Natural killer cell (primary cell): ENCODE results near the gene ATP13A3. TPM values are rescaled to one million over a fixed set of nuclear protein-coding genes. Genes with fewer than 3 reads are reported as not detected.

Experiments
- ATAC-seq, 3 donors: fragments of 150-1000 bp in 2 of 3; fragments of 200-7000 bp in 1 of 3; cut with Tn5 transposase; 1 replicate in 1 of 3; 2 replicates in 2 of 3; pipeline ENCODE4 v1.10.0; 2021; ENCODE audit warnings: mild to moderate bottlenecking in 2 of 3, moderate library complexity in 2 of 3
- DNase-seq, 2 donors: peaks; one replicate each; pipeline versions ENCODE4 v3.0.0 to v3.0.0-alpha.2; 2013 to 2021; ENCODE audit warnings: mixed read lengths in 1 of 2
- H3K27ac ChIP-seq: one replicate; pipeline ENCODE4 v1.5.1; 2013; ENCODE audit warnings: mild to moderate bottlenecking, low read length
- H3K27me3 ChIP-seq: one replicate; pipeline ENCODE4 v1.6.1; 2013; ENCODE audit warnings: low read length; ENCODE audit not compliant: control insufficient read depth, insufficient read depth
- H3K36me3 ChIP-seq: one replicate; pipeline ENCODE4 v1.6.1; 2013; ENCODE audit warnings: low read length; ENCODE audit not compliant: control insufficient read depth, insufficient read depth
- H3K4me1 ChIP-seq: one replicate; pipeline ENCODE4 v1.6.1; 2013; ENCODE audit warnings: low read length; ENCODE audit not compliant: control insufficient read depth, insufficient read depth
- H3K4me3 ChIP-seq: one replicate; pipeline ENCODE4 v1.5.1; 2013; ENCODE audit warnings: low read length
- H3K9me3 ChIP-seq: one replicate; pipeline ENCODE4 v1.6.1; 2013; ENCODE audit warnings: low read length; ENCODE audit not compliant: control insufficient read depth, insufficient read depth
- H3K27ac Mint-ChIP-seq, 2 donors: one replicate each; pipeline ENCODE4 v1.8.0; 2022; ENCODE audit warnings: mild to moderate bottlenecking in 2 of 2, mixed read lengths in 2 of 2, moderate library complexity in 1 of 2
- H3K27me3 Mint-ChIP-seq, 2 donors: one replicate each; pipeline ENCODE4 v1.8.0; 2022; ENCODE audit warnings: low read depth in 2 of 2, mixed read lengths in 2 of 2
- H3K36me3 Mint-ChIP-seq: one replicate; pipeline ENCODE4 v1.8.0; 2022; ENCODE audit warnings: mixed read lengths
- H3K4me1 Mint-ChIP-seq, 2 donors: one replicate each; pipeline ENCODE4 v1.8.0; 2022; ENCODE audit warnings: mixed read lengths in 2 of 2
- H3K4me3 Mint-ChIP-seq: one replicate; pipeline ENCODE4 v1.8.0; 2022; ENCODE audit warnings: mild to moderate bottlenecking, moderate library complexity, mixed read lengths
- H3K9me3 Mint-ChIP-seq, 2 donors: one replicate each; pipeline ENCODE4 v1.8.0; 2022; ENCODE audit warnings: mixed read lengths in 2 of 2
- CTCF ChIP-seq: fragments of 200-600 bp; IDR thresholded peaks from one replicate; pipeline ENCODE4 v1.8.0; 2022; ENCODE audit warnings: antibody characterized with exemption
- WGBS: methylation state at CpG from one replicate; pipeline ENCODE4 v1.1.7; 2013; ENCODE audit warnings: missing lambda C conversion rate; ENCODE audit not compliant: insufficient coverage; 5-methylcytosine and 5-hydroxymethylcytosine counted together
- intact Hi-C: fragments of 100-400 bp; cut with micrococcal nuclease; formaldehyde crosslinking; loops from one replicate; pipeline ENCODE4 v1.14.2; 2022
- total RNA-seq, 4 donors: library from RNA; stranded (reverse); fragments of 120-200 nt in 1 of 4; gene quantifications; one replicate each; pipeline versions ENCODE4 v1.2.3 to v1.2.4, GENCODE V29; 2013 to 2022

ATP13A3 gene
- total RNA-seq, 3 donors from 2014 or later (not counting 1 experiment from before 2014, with no cell fraction given): 62.9 to 79.2 (median 64.2) TPM

GRCh38 chr3:194447161-194447560 lies 39.6 kb downstream of the ATP13A3 start:
- no peaks in the 10 kb centered on the region for H3K27me3 ChIP-seq
- Mint-ChIP-seq H3K27me3 (no peaks in the 10 kb centered on the region), H3K27ac (no peak overlapping the region), H3K36me3 (peaks cover 11% of the 10 kb centered on the region), H3K4me1 (no peaks in the 10 kb centered on the region), H3K9me3 (no peaks in the 10 kb centered on the region), H3K4me3 (no peak overlapping the region)
- DNase-seq (no peak), ATAC-seq (no peak)
- peaks cover 56% of the 10 kb centered on the region for H3K36me3 ChIP-seq
- WGBS: 52% methylated on average over 3 of the region's 6 CpGs
- H3K9me3 ChIP-seq: no peaks in the 10 kb centered on the region
- no peak overlapping the region for H3K27ac ChIP-seq
- H3K4me1 ChIP-seq: no peaks in the 10 kb centered on the region
- TF ChIP-seq CTCF: no peak
- no peak overlapping the region for H3K4me3 ChIP-seq
- intact Hi-C loops: no loop called here

- Mint-ChIP-seq H3K27ac (no peak overlapping the region), H3K27me3 (no peaks in the 10 kb centered on the region), H3K36me3 (peaks cover 11% of the 10 kb centered on the region), H3K9me3 (no peaks in the 10 kb centered on the region), H3K4me1 (no peaks in the 10 kb centered on the region), H3K4me3 (no peak overlapping the region)
- H3K36me3 ChIP-seq: peaks cover 56% of the 10 kb centered on the region
- H3K4me1 ChIP-seq: no peaks in the 10 kb centered on the region
- DNase-seq: no peak
- 100% methylated on average over 3 of the region's 4 CpGs for WGBS
- TF ChIP-seq CTCF: no peak
- no peaks in the 10 kb centered on the region for H3K27me3 ChIP-seq
- intact Hi-C loops: no loop called here
- H3K9me3 ChIP-seq: no peaks in the 10 kb centered on the region
- no peak for ATAC-seq
- no peak overlapping the region for H3K4me3 ChIP-seq
- H3K27ac ChIP-seq: no peak overlapping the region
Observed at GRCh38 chr3:194446754-194447153, 40.0 kb downstream of the ATP13A3 start.

GRCh38 chr3:194446172-194446571 lies 40.6 kb downstream of the ATP13A3 start:
- Histone ChIP-seq H3K36me3 (peaks cover 56% of the 10 kb centered on the region), H3K4me1 (no peaks in the 10 kb centered on the region), H3K9me3 (no peaks in the 10 kb centered on the region), H3K27me3 (no peaks in the 10 kb centered on the region), H3K4me3 (no peak overlapping the region), H3K27ac (no peak overlapping the region)
- DNase-seq (peak in 1 of 2 donors; percentile 5), ATAC-seq (no peak)
- Mint-ChIP-seq H3K4me1 (no peaks in the 10 kb centered on the region), H3K27ac (no peak overlapping the region), H3K36me3 (peaks cover 11% of the 10 kb centered on the region), H3K4me3 (no peak overlapping the region), H3K27me3 (no peaks in the 10 kb centered on the region), H3K9me3 (no peaks in the 10 kb centered on the region)
- intact Hi-C loops: no loop called here
- WGBS: 86% methylated on average over 12 of the region's 13 CpGs
- no peak for TF ChIP-seq CTCF

GRCh38 chr3:194443901-194444300 lies 42.9 kb downstream of the ATP13A3 start:
- no peak overlapping the region for H3K27ac Mint-ChIP-seq

More at GRCh38 chr3:194443901-194444300, 42.9 kb downstream of the ATP13A3 start:
- 94% methylated on average over 2 of the region's 2 CpGs for WGBS
- ATAC-seq (no peak), DNase-seq (no peak)
- Histone ChIP-seq H3K9me3 (no peaks in the 10 kb centered on the region), H3K4me1 (no peaks in the 10 kb centered on the region), H3K27ac (no peak overlapping the region), H3K36me3 (peaks cover 52% of the 10 kb centered on the region), H3K4me3 (no peak overlapping the region), H3K27me3 (no peaks in the 10 kb centered on the region)
- TF ChIP-seq CTCF: no peak
- Mint-ChIP-seq H3K36me3 (peaks cover 11% of the 10 kb centered on the region), H3K9me3 (no peaks in the 10 kb centered on the region), H3K4me3 (no peak overlapping the region), H3K4me1 (peaks cover 3 to 9% of the 10 kb centered on the region in 2 donors), H3K27me3 (no peaks in the 10 kb centered on the region)
- intact Hi-C loops: no loop called here
